Measurements from ENCODE around the gene ADK. TPM values are rescaled to one million over a fixed set of nuclear protein-coding genes. Genes with fewer than 3 reads are reported as not detected.

The ADK gene
- polyA plus RNA-seq, 1 donor (not counting 4 experiments of a cell fraction or from before 2014, with no cell fraction given): 139 TPM

DNA sequence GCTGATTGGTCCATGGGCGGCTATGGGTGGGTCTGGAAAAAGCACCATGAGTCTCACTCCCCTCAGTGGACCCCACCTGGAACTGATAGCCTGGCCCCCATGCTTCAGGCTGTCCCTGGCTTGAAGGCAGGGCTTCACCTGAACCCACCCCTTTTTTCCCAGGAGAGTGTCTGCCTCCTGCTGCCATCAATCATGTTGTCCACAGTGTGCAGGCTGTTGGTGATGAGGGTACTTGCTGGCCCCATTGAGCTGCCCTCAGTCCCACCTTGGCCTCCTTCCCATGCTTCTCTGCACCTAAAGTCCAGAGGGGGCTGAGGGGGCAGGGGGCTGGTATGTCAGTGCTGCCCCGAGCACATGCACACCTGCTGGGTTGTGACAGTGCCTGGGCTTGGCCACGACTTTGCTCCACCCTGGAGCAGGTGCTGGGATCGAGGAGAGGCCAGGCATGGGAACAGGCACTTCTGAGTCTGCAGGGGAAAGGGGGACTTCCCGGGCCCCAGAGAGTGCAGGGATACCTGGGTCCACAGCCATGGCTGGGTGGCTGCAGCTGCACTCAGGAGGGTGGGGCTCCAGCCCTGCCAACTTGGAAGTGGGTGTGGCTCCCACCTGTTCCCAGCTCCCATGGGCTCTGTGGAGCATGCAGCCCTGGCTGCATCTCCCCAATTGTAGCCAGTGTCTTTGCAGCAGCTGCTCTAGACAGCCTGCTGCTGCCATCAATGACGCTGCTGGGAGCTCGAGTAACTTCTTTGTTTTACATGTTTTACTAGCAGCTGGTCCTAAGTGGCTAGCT lies 56.9 kb downstream of the ADK start:
- H3K36me3 ChIP-seq (ENCODE audit: control insufficient read depth in 2 of 2, extremely low read depth in 1 of 2, insufficient read depth in 2 of 2, low read length in 2 of 2): peaks cover 3 to 10% of the 10 kb centered on the region in 2 experiments
- peak overlapping the region; percentile 34 for H3K27ac ChIP-seq (ENCODE audit: control insufficient read depth, insufficient read depth, low read length)
- H3K79me2 ChIP-seq (ENCODE audit: control insufficient read depth, insufficient read depth, low read length): peaks cover 79% of the 10 kb centered on the region
- H3K4me2 ChIP-seq (ENCODE audit: control insufficient read depth, extremely low read depth, insufficient read depth, low read depth, low read length): peak overlapping the region; percentile 8
- H2AFZ ChIP-seq (ENCODE audit: control insufficient read depth, low read length): no peak overlapping the region
- no peak for FAIRE-seq
- dilution Hi-C loops (cut with MboI; ENCODE audit: extremely low pct_ligation_motif_present, low sequenced_read_pairs): no loop called here
- H3K4me1 ChIP-seq (ENCODE audit: control insufficient read depth, extremely low read depth, insufficient read depth, low read length): peaks cover 29% of the 10 kb centered on the region
- H3K27me3 ChIP-seq (ENCODE audit: control insufficient read depth, extremely low read depth, insufficient read depth, low read length): no peaks in the 10 kb centered on the region
- no peak overlapping the region for H3K4me3 ChIP-seq (ENCODE audit: control insufficient read depth in 2 of 3, extremely low read depth in 1 of 3, insufficient read depth in 2 of 3, low read depth in 1 of 3, low read length in 3 of 3)
- H3K9me3 ChIP-seq (ENCODE audit: control insufficient read depth, low read depth, low read length): no peaks in the 10 kb centered on the region
- no peak for DNase-seq (ENCODE audit: low read depth, low spot score)
- H4K20me1 ChIP-seq (ENCODE audit: control insufficient read depth, extremely low read depth, insufficient read depth, low read length): peaks cover 9% of the 10 kb centered on the region
- H3K9ac ChIP-seq (ENCODE audit: control insufficient read depth, extremely low read depth, insufficient read depth, low read length): no peak overlapping the region
- H3K9me1 ChIP-seq (ENCODE audit: control insufficient read depth, extremely low read depth, insufficient read depth, low read length): peaks cover 7% of the 10 kb centered on the region
- TF ChIP-seq EZH2 (IDR thresholded peaks at IDR 0.05; ENCODE audit: low read length) (no peak), CTCF (optimal IDR thresholded peaks at IDR 0.05 in 1 of 3, IDR thresholded peaks at IDR 0.05 in 1 of 3, conservative IDR thresholded peaks at IDR 0.05 in 1 of 3; ENCODE audit: extremely low read depth in 1 of 3, insufficient read depth in 2 of 3, low read length in 3 of 3) (no peak)

- H3K36me3 ChIP-seq (ENCODE audit: control insufficient read depth in 2 of 2, extremely low read depth in 1 of 2, insufficient read depth in 2 of 2, low read length in 2 of 2): peaks cover 0 to 10% of the 10 kb centered on the region in 2 experiments
- peaks cover 7% of the 10 kb centered on the region for H3K9me1 ChIP-seq (ENCODE audit: control insufficient read depth, extremely low read depth, insufficient read depth, low read length)
- no peaks in the 10 kb centered on the region for H3K9me3 ChIP-seq (ENCODE audit: control insufficient read depth, low read depth, low read length)
- H3K79me2 ChIP-seq (ENCODE audit: control insufficient read depth, insufficient read depth, low read length): peaks cover 79% of the 10 kb centered on the region
- DNase-seq (ENCODE audit: low read depth, low spot score) (no peak), FAIRE-seq (peak; percentile 51)
- no peak overlapping the region for H2AFZ ChIP-seq (ENCODE audit: control insufficient read depth, low read length)
- H3K27ac ChIP-seq (ENCODE audit: control insufficient read depth, insufficient read depth, low read length): no peak overlapping the region
- H3K4me3 ChIP-seq (ENCODE audit: control insufficient read depth in 2 of 3, extremely low read depth in 1 of 3, insufficient read depth in 2 of 3, low read depth in 1 of 3, low read length in 3 of 3): no peak overlapping the region
- no peak overlapping the region for H3K9ac ChIP-seq (ENCODE audit: control insufficient read depth, extremely low read depth, insufficient read depth, low read length)
- no peaks in the 10 kb centered on the region for H3K27me3 ChIP-seq (ENCODE audit: control insufficient read depth, extremely low read depth, insufficient read depth, low read length)
- TF ChIP-seq EZH2 (IDR thresholded peaks at IDR 0.05; ENCODE audit: low read length) (no peak), CTCF (optimal IDR thresholded peaks at IDR 0.05 in 1 of 3, IDR thresholded peaks at IDR 0.05 in 1 of 3, conservative IDR thresholded peaks at IDR 0.05 in 1 of 3; ENCODE audit: extremely low read depth in 1 of 3, insufficient read depth in 2 of 3, low read length in 3 of 3) (no peak)
- H3K4me1 ChIP-seq (ENCODE audit: control insufficient read depth, extremely low read depth, insufficient read depth, low read length): peaks cover 29% of the 10 kb centered on the region
- dilution Hi-C loops (cut with MboI; ENCODE audit: extremely low pct_ligation_motif_present, low sequenced_read_pairs): no loop called here
- H4K20me1 ChIP-seq (ENCODE audit: control insufficient read depth, extremely low read depth, insufficient read depth, low read length): peaks cover 9% of the 10 kb centered on the region
- H3K4me2 ChIP-seq (ENCODE audit: control insufficient read depth, extremely low read depth, insufficient read depth, low read depth, low read length): peak overlapping the region; percentile 15
Measured at GRCh38 chr10:74208997-74209396, 58.0 kb downstream of the ADK start.
